ENCODE data around the gene GPSM1. TPM values are rescaled to one million over a fixed set of nuclear protein-coding genes. Genes with fewer than 3 reads are reported as not detected.

The GPSM1 gene
- total and polyA plus RNA-seq, 7 donors, result 0.34 to 2.3 (median 1.3) TPM

DNA sequence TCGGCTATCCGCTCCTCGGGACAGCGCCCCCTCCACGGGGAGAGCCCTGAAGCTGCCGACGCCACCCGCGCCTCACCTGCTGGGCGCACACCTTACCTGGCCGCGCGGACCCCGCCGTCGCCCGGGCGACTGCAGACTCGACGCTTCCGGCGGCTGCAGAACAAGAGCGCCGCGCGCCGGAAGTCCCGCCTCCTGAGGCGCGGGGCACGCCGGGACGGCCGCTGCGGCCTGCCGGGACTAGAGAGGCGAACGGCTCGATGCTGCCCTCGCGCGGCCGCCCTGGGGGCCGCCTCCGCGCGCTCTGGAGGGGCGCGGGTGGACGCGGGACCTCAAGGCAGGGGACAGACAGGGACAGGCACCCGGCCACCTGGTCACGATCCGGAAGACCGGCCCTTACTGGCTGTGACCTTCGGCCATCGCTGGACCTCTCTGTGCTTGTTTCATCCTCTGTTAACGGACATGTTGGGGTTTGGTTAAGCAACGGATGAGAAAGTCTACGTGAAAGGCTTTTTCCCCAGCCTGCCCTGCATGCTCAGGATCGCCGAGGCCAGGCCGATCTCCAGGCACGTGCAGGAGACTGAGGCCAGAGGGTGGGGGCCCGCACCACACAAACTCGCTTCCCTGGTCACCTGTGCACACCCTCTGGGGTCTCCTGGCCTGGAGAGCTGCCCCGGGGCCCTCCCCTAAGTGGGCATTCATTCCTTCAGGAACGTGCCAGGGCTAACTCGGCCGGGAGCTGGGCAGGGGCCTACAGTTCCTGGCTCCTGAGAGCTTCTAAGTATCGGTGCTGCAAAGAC, 72.9 kb downstream of the GPSM1 start, which contains the start of gene SNAPC4:
Gene SNAPC4 (minus strand): TSS at position 133 of the 797 bp plus-strand sequence. CDS start 1,742 bp downstream, outside the sequence.
- Histone ChIP-seq H3K36me3 (ENCODE audit: insufficient read depth in 1 of 2, low read depth in 1 of 2) (peaks cover 0 to 59% of the 10 kb centered on the region in 2 donors), H3K27ac (peak within 1 kb of the TSS; percentile 1), H3K4me3 (peak within 1 kb of the TSS; percentile 72), H3K4me1 (peaks cover 10% of the 10 kb centered on the region), H3K27me3 (ENCODE audit: insufficient read depth in 3 of 3, low read length in 2 of 3) (no peaks in the 10 kb centered on the region), H3K9me3 (no peaks in the 10 kb centered on the region)
- intact Hi-C loops (cut with DNase I), result loop anchor here in 1 of 2 donors (1.0 kb wide), 1 partner anchor 61 kb away; no protein-coding TSS in a partner anchor
- 4 to 5% (median 5%) methylated on average over 58 to 71 of the region's 71 CpGs for WGBS, 3 donors
- DNase-seq, result peak; percentile 87 to 94
- TF ChIP-seq, protein P1, sequence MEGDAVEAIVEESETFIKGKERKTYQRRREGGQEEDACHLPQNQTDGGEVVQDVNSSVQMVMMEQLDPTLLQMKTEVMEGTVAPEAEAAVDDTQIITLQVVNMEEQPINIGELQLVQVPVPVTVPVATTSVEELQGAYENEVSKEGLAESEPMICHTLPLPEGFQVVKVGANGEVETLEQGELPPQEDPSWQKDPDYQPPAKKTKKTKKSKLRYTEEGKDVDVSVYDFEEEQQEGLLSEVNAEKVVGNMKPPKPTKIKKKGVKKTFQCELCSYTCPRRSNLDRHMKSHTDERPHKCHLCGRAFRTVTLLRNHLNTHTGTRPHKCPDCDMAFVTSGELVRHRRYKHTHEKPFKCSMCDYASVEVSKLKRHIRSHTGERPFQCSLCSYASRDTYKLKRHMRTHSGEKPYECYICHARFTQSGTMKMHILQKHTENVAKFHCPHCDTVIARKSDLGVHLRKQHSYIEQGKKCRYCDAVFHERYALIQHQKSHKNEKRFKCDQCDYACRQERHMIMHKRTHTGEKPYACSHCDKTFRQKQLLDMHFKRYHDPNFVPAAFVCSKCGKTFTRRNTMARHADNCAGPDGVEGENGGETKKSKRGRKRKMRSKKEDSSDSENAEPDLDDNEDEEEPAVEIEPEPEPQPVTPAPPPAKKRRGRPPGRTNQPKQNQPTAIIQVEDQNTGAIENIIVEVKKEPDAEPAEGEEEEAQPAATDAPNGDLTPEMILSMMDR (IDR thresholded peaks at IDR 0.05), result peak; percentile 94
- peak; percentile 91 to 96 (median 94) for ATAC-seq

DNA sequence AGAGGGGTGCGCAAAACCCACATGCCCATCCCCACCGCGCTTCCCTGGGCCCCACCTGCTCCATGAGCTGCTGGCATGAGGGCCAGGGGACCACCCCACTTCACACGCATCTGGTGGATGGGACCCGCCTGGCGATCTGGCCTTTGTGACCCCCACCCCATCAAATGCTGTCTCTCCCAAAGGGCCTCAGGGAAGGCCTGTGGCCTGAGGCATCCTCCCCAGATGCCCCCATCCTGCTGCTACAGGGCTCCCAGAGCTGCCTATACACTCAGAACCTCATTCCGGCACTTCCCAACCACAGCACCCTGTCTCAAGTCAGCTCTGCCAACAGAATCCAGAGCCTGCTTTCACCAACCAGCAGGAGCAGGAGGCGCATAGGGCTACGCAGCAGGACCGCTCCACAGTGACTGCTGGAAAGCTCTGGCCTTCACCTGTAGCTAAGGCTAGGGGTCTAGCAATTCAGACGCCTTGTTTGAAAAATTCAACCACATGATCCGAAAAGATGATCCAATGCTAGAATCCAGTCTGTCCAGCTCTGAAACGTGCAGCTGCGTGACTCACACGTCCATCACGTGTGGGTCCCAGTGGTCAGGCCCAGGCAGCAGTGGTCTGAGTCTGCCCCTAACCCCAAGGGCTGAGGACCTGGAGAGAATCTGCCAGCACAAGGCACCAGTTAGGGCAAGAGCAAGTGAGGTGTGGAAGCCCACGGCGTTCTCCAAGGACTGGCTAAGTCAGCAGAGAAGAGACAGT, 74.0 kb downstream of the GPSM1 start:
- intact Hi-C loops (cut with DNase I), result no loop called here
- no peak for ATAC-seq
- WGBS, 3 donors, result 85 to 91% (median 87%) methylated on average over 18 of the region's 18 CpGs
- no peaks in the 10 kb centered on the region for H3K9me3 ChIP-seq
- peaks cover 10% of the 10 kb centered on the region for H3K4me1 ChIP-seq
- peaks cover 0 to 59% of the 10 kb centered on the region in 2 donors for H3K36me3 ChIP-seq (ENCODE audit: insufficient read depth in 1 of 2, low read depth in 1 of 2)
- no peak overlapping the region for H3K27ac ChIP-seq
- TF ChIP-seq, protein P1 (IDR thresholded peaks at IDR 0.05), result no peak
- no peaks in the 10 kb centered on the region for H3K27me3 ChIP-seq (ENCODE audit: insufficient read depth in 3 of 3, low read length in 2 of 3)
- DNase-seq, result no peak
- no peak overlapping the region for H3K4me3 ChIP-seq

DNA sequence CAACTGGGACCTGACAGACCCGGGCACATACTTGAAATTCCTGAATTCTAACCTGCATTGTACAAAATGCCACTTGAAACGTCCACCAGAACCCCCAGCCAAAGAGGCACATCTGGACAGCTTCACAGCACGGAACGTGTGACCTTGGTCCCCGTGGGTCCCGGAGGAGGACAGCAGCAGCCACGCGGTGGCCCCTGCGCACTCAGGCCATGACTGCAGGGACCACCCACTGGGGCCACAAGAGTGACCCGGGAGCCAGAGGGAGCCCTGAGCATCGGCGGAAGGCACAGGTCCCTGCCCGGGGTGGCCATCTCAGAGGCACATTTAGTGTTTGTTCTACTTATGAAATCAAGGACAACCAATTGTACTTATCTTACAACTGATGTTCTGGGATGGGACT, 74.7 kb downstream of the GPSM1 start:
- intact Hi-C loops (cut with DNase I), result no loop called here
- Histone ChIP-seq H3K4me1 (peaks cover 10% of the 10 kb centered on the region), H3K27ac (no peak overlapping the region), H3K9me3 (no peaks in the 10 kb centered on the region), H3K27me3 (ENCODE audit: insufficient read depth in 3 of 3, low read length in 2 of 3) (no peaks in the 10 kb centered on the region), H3K4me3 (no peak overlapping the region), H3K36me3 (ENCODE audit: insufficient read depth in 1 of 2, low read depth in 1 of 2) (peaks cover 0 to 59% of the 10 kb centered on the region in 2 donors)
- 67 to 74% (median 73%) methylated on average over 13 of the region's 13 CpGs for WGBS, 3 donors
- TF ChIP-seq, protein P1 (IDR thresholded peaks at IDR 0.05), result no peak
- DNase-seq (no peak), ATAC-seq (no peak)

DNA sequence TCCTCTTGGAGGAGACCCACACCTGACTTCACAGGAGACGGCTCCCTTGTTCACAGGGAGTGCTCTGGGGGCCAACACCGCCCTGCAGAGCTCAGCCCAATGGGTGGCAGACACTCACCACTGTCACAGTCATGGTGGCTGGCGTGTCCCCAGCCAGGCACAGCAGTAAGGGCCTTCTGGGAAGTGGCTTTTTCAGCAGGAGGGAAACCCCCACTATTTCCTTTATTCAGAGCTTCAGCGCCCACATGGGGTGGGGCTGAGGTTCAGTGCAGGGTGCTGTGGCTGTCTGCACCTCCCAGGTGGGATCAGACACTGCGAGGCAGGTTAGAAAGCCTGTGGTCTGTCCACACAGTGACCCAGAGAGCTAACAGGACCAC, 76.2 kb downstream of the GPSM1 start:
- Histone ChIP-seq H3K36me3 (ENCODE audit: insufficient read depth in 1 of 2, low read depth in 1 of 2) (peaks cover 0 to 62% of the 10 kb centered on the region in 2 donors), H3K9me3 (no peaks in the 10 kb centered on the region), H3K4me3 (no peak overlapping the region), H3K27ac (no peak overlapping the region), H3K27me3 (ENCODE audit: insufficient read depth in 3 of 3, low read length in 2 of 3) (no peaks in the 10 kb centered on the region), H3K4me1 (peaks cover 9% of the 10 kb centered on the region)
- ATAC-seq (no peak), DNase-seq (no peak)
- intact Hi-C loops (cut with DNase I), result no loop called here
- 90 to 96% (median 91%) methylated on average over 5 of the region's 5 CpGs for WGBS, 3 donors
- TF ChIP-seq, protein P1 (IDR thresholded peaks at IDR 0.05), result no peak
